Measurements from ENCODE around the gene STK40.

The STK40 gene

DNA sequence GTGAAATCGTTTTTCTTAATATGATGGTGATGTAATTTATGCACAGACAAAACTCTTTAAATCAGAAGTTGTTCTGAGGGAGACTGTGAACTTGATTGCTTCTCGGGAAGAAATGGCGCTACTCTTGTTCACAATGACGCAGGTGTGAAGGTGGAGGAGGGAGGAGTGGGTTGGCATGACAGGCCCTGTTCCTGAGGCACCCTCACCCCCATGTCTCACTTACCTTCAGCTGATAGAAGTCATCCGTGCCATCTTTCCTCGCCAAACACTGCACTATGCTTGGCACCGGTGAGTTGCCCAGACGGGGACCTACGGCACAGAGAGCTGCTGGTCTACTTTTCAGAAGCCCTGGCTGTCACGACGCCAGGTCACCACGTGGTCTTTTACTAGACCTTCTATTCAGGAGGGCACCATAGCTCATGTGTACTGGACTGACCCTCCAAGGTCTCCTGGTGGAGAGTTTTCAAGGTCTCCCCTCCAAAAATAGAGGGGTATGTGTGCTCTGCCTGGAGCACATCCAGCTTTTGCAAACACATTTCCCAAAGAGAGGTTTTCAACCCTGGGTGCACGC, 27.1 kb downstream of the STK40 start:
- FAIRE-seq = no peak
- TF ChIP-seq, protein P1, sequence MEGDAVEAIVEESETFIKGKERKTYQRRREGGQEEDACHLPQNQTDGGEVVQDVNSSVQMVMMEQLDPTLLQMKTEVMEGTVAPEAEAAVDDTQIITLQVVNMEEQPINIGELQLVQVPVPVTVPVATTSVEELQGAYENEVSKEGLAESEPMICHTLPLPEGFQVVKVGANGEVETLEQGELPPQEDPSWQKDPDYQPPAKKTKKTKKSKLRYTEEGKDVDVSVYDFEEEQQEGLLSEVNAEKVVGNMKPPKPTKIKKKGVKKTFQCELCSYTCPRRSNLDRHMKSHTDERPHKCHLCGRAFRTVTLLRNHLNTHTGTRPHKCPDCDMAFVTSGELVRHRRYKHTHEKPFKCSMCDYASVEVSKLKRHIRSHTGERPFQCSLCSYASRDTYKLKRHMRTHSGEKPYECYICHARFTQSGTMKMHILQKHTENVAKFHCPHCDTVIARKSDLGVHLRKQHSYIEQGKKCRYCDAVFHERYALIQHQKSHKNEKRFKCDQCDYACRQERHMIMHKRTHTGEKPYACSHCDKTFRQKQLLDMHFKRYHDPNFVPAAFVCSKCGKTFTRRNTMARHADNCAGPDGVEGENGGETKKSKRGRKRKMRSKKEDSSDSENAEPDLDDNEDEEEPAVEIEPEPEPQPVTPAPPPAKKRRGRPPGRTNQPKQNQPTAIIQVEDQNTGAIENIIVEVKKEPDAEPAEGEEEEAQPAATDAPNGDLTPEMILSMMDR (IDR thresholded peaks at IDR 0.05; ENCODE audit: insufficient read depth, missing control alignments) = no peak
- no peak for DNase-seq (ENCODE audit: insufficient read length, low spot score)

DNA sequence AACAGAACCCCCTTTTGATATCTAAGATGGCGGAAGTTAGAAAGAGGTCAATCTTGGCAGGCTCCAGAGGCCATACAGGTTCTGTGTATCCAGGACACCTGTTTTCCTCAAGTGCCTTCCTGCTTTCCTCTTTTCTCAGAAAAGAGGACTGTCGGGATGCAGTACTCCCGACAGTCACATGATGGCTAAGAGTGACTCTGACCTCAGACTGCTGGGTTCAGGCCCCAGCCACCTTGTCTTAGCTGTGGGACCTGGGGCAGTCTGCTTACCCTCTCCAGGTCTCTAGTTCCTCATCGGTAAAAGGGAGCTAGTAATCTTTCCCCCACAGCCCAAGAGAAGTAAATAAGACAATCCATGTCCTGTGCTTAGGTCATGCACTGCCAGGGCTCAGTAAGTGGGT, 29.9 kb downstream of the STK40 start:
- TF ChIP-seq, protein P1 (IDR thresholded peaks at IDR 0.05; ENCODE audit: insufficient read depth, missing control alignments) = no peak
- FAIRE-seq (no peak), DNase-seq (ENCODE audit: insufficient read length, low spot score) (no peak)

DNA sequence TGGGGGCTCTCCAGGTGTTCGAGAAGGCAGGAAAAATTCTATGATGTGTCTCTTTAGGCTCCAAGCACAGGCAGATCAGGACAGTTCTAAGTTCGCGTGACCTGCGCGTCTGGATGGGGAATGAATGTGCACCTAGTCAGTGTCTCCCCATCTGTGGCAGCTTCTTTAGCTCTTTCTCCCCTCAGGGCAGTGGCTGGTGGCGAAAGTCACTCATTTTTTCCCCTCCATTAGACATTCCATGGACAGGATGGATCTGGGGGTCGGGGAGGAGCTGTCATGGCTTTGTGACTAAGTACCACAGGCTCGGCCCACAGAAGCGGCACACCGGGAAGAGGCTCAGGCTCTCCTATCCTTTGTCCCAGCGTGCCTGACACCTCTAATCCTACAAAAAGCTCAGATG, 31.2 kb downstream of the STK40 start:
- TF ChIP-seq, protein P1 (IDR thresholded peaks at IDR 0.05; ENCODE audit: insufficient read depth, missing control alignments) = no peak
- no peak for FAIRE-seq

DNA sequence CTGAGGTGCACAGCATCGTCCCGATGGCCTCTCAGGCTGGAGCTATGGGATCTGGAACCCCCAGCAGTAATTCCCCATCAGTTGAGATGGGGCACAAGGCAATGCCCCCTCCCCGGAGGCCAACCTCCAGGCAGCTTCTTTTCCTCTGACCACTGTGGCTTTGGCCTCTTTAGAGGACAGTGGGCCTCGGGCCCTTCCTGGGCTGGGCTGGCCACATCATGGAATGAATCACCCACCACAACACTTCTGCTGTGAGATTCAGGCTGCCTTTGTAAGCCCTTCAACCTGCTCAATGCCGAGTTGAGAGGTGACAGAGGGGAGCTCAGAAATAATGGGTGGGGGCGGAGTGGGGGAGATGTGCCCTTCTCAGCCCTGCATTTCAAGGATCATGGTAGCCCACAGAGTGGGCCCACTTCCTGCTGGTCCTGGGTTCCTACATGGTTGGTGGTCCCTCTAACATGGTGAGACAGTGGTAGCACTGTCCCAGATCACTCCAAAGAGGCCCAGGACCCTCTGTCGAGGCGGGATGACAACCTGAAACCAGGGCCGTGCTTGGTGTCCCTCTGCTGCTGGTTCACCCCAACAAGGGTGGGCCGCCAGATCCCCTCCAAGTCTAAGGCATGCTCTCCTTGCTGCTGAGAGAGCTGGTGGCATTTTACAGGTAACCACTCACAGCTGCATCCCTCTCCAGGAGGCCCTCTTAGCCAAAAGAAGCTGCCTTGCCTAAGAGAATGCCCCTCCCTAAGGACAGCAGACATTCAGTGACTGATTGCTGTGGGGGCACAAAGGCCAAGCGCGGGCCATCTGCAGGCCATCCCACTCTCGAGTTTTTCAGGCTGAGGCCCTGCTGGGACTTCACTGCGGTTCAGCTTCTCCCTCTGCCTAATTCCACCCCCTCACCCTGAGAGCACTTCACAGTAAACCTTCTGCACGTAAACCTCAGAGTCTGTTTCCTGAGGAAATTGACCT, 32.5 kb downstream of the STK40 start:
- TF ChIP-seq, protein P1 (IDR thresholded peaks at IDR 0.05; ENCODE audit: insufficient read depth, missing control alignments) = no peak
- DNase-seq (ENCODE audit: insufficient read length, low spot score) (no peak), FAIRE-seq (no peak)

More for the DNA sequence above, 31.2 kb downstream of the STK40 start:
- DNase-seq (ENCODE audit: insufficient read length, low spot score) = no peak

DNA sequence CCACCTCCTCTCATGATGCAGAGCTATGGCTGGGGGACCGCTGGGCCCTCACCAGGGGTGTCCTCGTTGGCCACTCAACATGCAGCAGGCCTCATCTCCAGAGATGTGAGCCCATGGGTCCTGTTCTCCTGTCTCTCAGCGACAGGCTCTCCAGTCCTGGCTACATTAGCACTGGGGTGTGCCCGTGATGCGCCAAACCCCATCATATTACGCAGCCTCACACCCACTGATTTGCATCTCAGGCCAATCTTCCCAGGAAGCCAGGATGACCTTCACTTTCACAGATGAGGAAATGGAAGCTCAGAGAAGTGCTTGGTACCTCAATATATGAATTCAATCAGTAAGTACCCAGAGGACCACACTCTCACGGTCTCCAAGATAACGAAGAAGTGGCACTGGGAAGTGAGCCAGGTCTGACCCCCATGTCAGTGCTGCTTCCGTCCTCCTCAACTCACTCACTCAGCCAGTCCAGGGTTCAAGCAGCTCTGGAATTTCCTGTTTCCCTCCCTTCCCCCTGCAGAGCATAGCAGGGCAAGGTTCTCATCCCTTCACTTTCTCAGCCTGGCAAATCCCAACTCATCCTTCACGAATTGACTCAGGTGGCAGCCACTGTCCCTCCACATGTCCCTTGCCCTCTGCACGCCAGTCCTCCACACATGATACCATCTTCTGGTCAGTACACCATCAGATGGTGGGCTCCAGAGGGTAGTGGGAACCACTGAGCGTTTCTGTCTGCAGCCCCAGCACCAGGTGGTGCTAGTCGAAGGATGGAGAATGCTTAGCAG, 33.4 kb downstream of the STK40 start:
- TF ChIP-seq, protein P1 (IDR thresholded peaks at IDR 0.05; ENCODE audit: insufficient read depth, missing control alignments) = no peak
- DNase-seq (ENCODE audit: insufficient read length, low spot score) (no peak), FAIRE-seq (no peak)

DNA sequence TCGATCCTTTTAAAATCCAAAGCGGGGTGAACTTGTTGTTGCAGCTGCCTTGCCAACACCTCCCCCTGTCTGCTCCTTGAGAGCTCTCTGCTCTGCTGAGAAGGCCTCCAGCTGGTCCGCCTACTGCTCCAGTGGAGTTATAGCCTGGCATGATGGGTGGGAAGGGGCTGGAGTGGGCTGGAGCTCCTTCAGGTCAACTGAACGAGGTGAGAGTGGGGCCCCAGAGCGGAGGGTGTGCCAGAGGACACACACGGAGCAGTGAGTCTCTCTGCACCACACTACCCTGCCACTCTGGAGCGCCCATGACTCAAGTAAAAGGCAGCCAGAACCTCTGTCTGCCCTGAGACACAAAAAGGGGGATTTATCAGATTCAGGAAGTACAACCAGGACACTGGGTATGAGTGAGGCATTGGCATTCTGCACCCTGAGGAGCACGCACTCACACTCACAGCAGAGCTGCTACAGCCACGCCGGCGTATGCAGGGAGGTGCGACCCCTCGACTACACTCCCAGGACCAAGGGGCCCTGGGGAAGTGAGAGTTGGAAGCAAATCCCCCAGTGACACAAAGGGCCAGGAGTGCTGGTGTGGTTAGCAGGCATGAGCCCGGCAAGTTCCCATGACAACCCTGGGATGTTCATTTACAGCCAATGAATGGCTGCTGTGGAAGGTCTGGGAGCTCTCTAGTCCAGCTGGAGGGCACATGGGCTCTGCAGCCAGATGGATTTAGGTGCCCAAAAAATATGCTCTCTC, 34.3 kb downstream of the STK40 start:
- no peak for DNase-seq (ENCODE audit: insufficient read length, low spot score)
- no peak for FAIRE-seq
- TF ChIP-seq, protein P1 (IDR thresholded peaks at IDR 0.05; ENCODE audit: insufficient read depth, missing control alignments) = no peak
